Activated T-cell treated with anti-CD3 and anti-CD28 coated beads, Interleukin-2, amount 50 U/mL, for 4 hours (primary cell): ENCODE measurements around the gene ABCF3. TPM values are rescaled to one million over a fixed set of nuclear protein-coding genes. Genes with fewer than 3 reads are reported as not detected.
A peak's percentile ranks its signal among the peaks of the same experiment; 100 is the strongest.

Experiments
- ATAC-seq, 2 donors: fragments of 200-7000 bp; cut with Tn5 transposase; one replicate each; pipeline ENCODE4 v1.10.0; 2021
- DNase-seq: peaks from one replicate; pipeline ENCODE4 v3.0.0-alpha.2; 2020
- H3K27me3 Mint-ChIP-seq: one replicate; pipeline ENCODE4 v1.8.0; 2021; ENCODE audit warnings: low read depth, mixed read lengths
- H3K36me3 Mint-ChIP-seq: one replicate; pipeline ENCODE4 v1.8.0; 2022; ENCODE audit warnings: mixed read lengths; ENCODE audit not compliant: insufficient read depth
- H3K4me1 Mint-ChIP-seq: one replicate; pipeline ENCODE4 v1.8.0; 2021; ENCODE audit warnings: low read depth, mixed read lengths
- H3K4me3 Mint-ChIP-seq: one replicate; pipeline ENCODE4 v1.8.0; 2021; ENCODE audit warnings: mild to moderate bottlenecking, moderate library complexity, mixed read lengths
- H3K9me3 Mint-ChIP-seq: one replicate; pipeline ENCODE4 v1.8.0; 2021; ENCODE audit warnings: mixed read lengths
- total RNA-seq, 3 donors: library from RNA; stranded (reverse); gene quantifications; one replicate each; pipeline ENCODE4 v1.2.1, GENCODE V29; 2021

ABCF3 gene
- total RNA-seq, 3 donors from 2014 or later, result 79.7 to 91.2 (median 84.4) TPM

GRCh38 chr3:184228376-184229137, 42.6 kb downstream of the ABCF3 start:
- no peaks in the 10 kb centered on the region for H3K9me3 Mint-ChIP-seq
- no peak for DNase-seq
- H3K36me3 Mint-ChIP-seq, result no peaks in the 10 kb centered on the region
- peak overlapping the region; percentile 43 for H3K4me3 Mint-ChIP-seq
- H3K27me3 Mint-ChIP-seq, result peaks cover 53% of the 10 kb centered on the region
- ATAC-seq, result no peak
- H3K4me1 Mint-ChIP-seq, result peaks cover 9% of the 10 kb centered on the region

GRCh38 chr3:184229394-184230080, 43.5 kb downstream of the ABCF3 start, which contains the start of gene VWA5B2:
VWA5B2 (plus strand) TSS chr3:184229585; CDS start chr3:184230529, 944 bp downstream.
- Mint-ChIP-seq H3K9me3 (no peaks in the 10 kb centered on the region), H3K4me1 (peaks cover 9% of the 10 kb centered on the region), H3K4me3 (peak within 1 kb of the TSS; percentile 62), H3K36me3 (no peaks in the 10 kb centered on the region), H3K27me3 (peaks cover 55% of the 10 kb centered on the region)
- DNase-seq (peak; percentile 65), ATAC-seq (peak; percentile 96)

- no peak overlapping the region for H3K4me3 Mint-ChIP-seq
- peaks cover 53% of the 10 kb centered on the region for H3K27me3 Mint-ChIP-seq
- ATAC-seq (no peak), DNase-seq (no peak)
- no peaks in the 10 kb centered on the region for H3K36me3 Mint-ChIP-seq
- H3K9me3 Mint-ChIP-seq, result no peaks in the 10 kb centered on the region
- peaks cover 9% of the 10 kb centered on the region for H3K4me1 Mint-ChIP-seq
Measured at GRCh38 chr3:184230081-184230602, 44.1 kb downstream of the ABCF3 start.

GRCh38 chr3:184230603-184231528, 44.9 kb downstream of the ABCF3 start:
- no peaks in the 10 kb centered on the region for H3K9me3 Mint-ChIP-seq
- peaks cover 9% of the 10 kb centered on the region for H3K4me1 Mint-ChIP-seq
- peak overlapping the region; percentile 73 for H3K4me3 Mint-ChIP-seq
- H3K36me3 Mint-ChIP-seq, result no peaks in the 10 kb centered on the region
- peaks cover 49% of the 10 kb centered on the region for H3K27me3 Mint-ChIP-seq
- ATAC-seq, result no peak
- DNase-seq, result no peak

- DNase-seq (no peak), ATAC-seq (no peak)
- Mint-ChIP-seq H3K9me3 (no peaks in the 10 kb centered on the region), H3K27me3 (peaks cover 44% of the 10 kb centered on the region), H3K36me3 (no peaks in the 10 kb centered on the region), H3K4me3 (peak overlapping the region; percentile 73), H3K4me1 (peaks cover 9% of the 10 kb centered on the region)
Measured at GRCh38 chr3:184231671-184232070, 45.7 kb downstream of the ABCF3 start.

GRCh38 chr3:184233127-184233843, 47.3 kb downstream of the ABCF3 start:
- Mint-ChIP-seq H3K4me1 (peaks cover 8% of the 10 kb centered on the region), H3K4me3 (no peak overlapping the region), H3K36me3 (no peaks in the 10 kb centered on the region), H3K27me3 (peaks cover 36% of the 10 kb centered on the region), H3K9me3 (no peaks in the 10 kb centered on the region)
- no peak for ATAC-seq
- no peak for DNase-seq

GRCh38 chr3:184234224-184234623, 48.2 kb downstream of the ABCF3 start:
- no peaks in the 10 kb centered on the region for H3K9me3 Mint-ChIP-seq
- H3K4me3 Mint-ChIP-seq, result no peak overlapping the region
- no peak for ATAC-seq
- DNase-seq, result no peak
- peaks cover 8% of the 10 kb centered on the region for H3K4me1 Mint-ChIP-seq
- peaks cover 29% of the 10 kb centered on the region for H3K27me3 Mint-ChIP-seq
- H3K36me3 Mint-ChIP-seq, result no peaks in the 10 kb centered on the region

GRCh38 chr3:184234671-184235380, 48.8 kb downstream of the ABCF3 start:
- H3K4me1 Mint-ChIP-seq, result peaks cover 8% of the 10 kb centered on the region
- H3K27me3 Mint-ChIP-seq, result peaks cover 28% of the 10 kb centered on the region
- H3K9me3 Mint-ChIP-seq, result no peaks in the 10 kb centered on the region
- ATAC-seq, result no peak
- peaks cover under 1% of the 10 kb centered on the region for H3K36me3 Mint-ChIP-seq
- no peak overlapping the region for H3K4me3 Mint-ChIP-seq
- no peak for DNase-seq

- Mint-ChIP-seq H3K4me1 (peaks cover 8% of the 10 kb centered on the region), H3K36me3 (peaks cover 2% of the 10 kb centered on the region), H3K4me3 (no peak overlapping the region), H3K27me3 (peaks cover 28% of the 10 kb centered on the region), H3K9me3 (no peaks in the 10 kb centered on the region)
- ATAC-seq (no peak), DNase-seq (no peak)
Measured at GRCh38 chr3:184235381-184236032, 49.5 kb downstream of the ABCF3 start.

GRCh38 chr3:184236033-184236410, 50.0 kb downstream of the ABCF3 start:
- DNase-seq (no peak), ATAC-seq (no peak)
- peaks cover 2% of the 10 kb centered on the region for H3K36me3 Mint-ChIP-seq
- H3K4me1 Mint-ChIP-seq, result peaks cover 5% of the 10 kb centered on the region
- no peak overlapping the region for H3K4me3 Mint-ChIP-seq
- H3K27me3 Mint-ChIP-seq, result peaks cover 25% of the 10 kb centered on the region
- H3K9me3 Mint-ChIP-seq, result no peaks in the 10 kb centered on the region

- Mint-ChIP-seq H3K9me3 (no peaks in the 10 kb centered on the region), H3K36me3 (peaks cover 2% of the 10 kb centered on the region), H3K27me3 (peaks cover 19% of the 10 kb centered on the region), H3K4me3 (no peak overlapping the region), H3K4me1 (no peaks in the 10 kb centered on the region)
- DNase-seq (no peak), ATAC-seq (no peak)
Measured at GRCh38 chr3:184236636-184237035, 50.6 kb downstream of the ABCF3 start.

GRCh38 chr3:184237211-184237610, 51.2 kb downstream of the ABCF3 start:
- H3K4me3 Mint-ChIP-seq, result no peak overlapping the region
- H3K36me3 Mint-ChIP-seq, result peaks cover 2% of the 10 kb centered on the region
- DNase-seq (no peak), ATAC-seq (no peak)
- H3K9me3 Mint-ChIP-seq, result no peaks in the 10 kb centered on the region
- H3K27me3 Mint-ChIP-seq, result peaks cover 14% of the 10 kb centered on the region
- no peaks in the 10 kb centered on the region for H3K4me1 Mint-ChIP-seq

GRCh38 chr3:184237807-184238206, 51.8 kb downstream of the ABCF3 start:
- Mint-ChIP-seq H3K4me3 (no peak overlapping the region), H3K27me3 (peaks cover 8% of the 10 kb centered on the region), H3K36me3 (peaks cover 5% of the 10 kb centered on the region), H3K4me1 (no peaks in the 10 kb centered on the region), H3K9me3 (no peaks in the 10 kb centered on the region)
- ATAC-seq, result no peak
- no peak for DNase-seq
